ENCODE measurements around the gene TCAF2. TPM values are rescaled to one million over a fixed set of nuclear protein-coding genes. Genes with fewer than 3 reads are reported as not detected.
"Not testable (repeated sequence)": the region's sequence is repeated elsewhere in the genome, so short reads cannot be mapped to it uniquely, and the experiment has no call there.

TCAF2 gene
- total RNA-seq = 1 to 10 TPM in 3 of 4 donors, under 1 TPM in 1; 0.98 to 4.0 (median 2.4) TPM

DNA sequence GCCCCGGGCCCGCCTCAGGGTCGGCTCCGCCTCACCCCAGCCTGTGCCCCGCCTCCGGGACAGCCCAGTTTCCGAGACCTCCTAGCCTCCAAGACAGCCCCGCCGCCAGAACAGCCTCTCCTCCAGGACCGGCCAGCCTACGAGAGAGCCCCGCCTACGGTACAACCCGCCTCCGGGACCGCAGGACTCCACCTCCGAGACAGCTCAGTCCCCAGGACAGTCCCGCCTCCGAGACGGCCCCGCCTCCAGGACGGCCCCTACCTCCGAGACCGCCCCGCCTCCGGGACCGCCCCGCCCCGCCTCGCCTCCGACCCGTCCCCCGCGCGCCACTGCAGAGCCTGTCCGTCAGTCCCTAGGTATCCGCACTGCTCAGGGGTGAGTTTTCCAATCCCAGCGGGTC lies at the start of gene TCAF2:
TCAF2 (plus strand) TSS at position 329 of the 400 bp plus-strand sequence.
- TF ChIP-seq, protein P1, sequence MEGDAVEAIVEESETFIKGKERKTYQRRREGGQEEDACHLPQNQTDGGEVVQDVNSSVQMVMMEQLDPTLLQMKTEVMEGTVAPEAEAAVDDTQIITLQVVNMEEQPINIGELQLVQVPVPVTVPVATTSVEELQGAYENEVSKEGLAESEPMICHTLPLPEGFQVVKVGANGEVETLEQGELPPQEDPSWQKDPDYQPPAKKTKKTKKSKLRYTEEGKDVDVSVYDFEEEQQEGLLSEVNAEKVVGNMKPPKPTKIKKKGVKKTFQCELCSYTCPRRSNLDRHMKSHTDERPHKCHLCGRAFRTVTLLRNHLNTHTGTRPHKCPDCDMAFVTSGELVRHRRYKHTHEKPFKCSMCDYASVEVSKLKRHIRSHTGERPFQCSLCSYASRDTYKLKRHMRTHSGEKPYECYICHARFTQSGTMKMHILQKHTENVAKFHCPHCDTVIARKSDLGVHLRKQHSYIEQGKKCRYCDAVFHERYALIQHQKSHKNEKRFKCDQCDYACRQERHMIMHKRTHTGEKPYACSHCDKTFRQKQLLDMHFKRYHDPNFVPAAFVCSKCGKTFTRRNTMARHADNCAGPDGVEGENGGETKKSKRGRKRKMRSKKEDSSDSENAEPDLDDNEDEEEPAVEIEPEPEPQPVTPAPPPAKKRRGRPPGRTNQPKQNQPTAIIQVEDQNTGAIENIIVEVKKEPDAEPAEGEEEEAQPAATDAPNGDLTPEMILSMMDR (IDR thresholded peaks at IDR 0.05; ENCODE audit: low read depth) = not testable (repeated sequence)

DNA sequence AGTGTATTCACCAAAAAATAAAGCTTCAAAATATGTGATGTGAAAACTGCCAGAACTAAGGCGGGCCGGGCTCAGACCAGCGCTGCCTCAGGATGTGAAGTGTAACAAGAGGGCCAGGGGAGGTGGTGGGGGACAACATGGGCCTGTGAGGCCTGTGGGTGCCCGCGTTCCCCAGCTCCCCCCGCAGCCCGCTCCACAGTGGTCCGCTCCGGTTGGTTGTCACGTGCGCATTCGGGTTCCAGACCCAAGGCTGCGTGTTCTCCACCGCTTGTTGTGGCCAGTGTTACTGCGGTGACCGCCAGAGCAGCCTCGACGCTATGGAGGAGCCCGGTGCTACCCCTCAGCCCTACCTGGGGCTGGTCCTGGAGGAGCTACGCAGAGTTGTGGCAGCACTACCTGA lies 49.3 kb upstream of the TCAF2 start, which contains the start of gene CTAGE15:
CTAGE15 (plus strand) TSS at position 301 of the 400 bp plus-strand sequence; CDS start at position 318, 17 bp downstream.
- TF ChIP-seq, protein P1 (IDR thresholded peaks at IDR 0.05; ENCODE audit: low read depth) = not testable (repeated sequence)

Small RNAs within 50 kb of the gene (small RNA-seq; reads per million reads assigned to genes)
- not detected for gene AC073264.2
- gene RNU6-162P = not detected

Other genes starting within 250 kb of the TCAF2 start
- 10 to 100 TPM; 26.9 to 79.9 (median 56.7) TPM for gene ZYX, start 239.6 kb upstream of the TCAF2 start, total RNA-seq
- under 1 TPM in 1 of 4 donors, not detected in 3; 0.94 TPM for gene EPHA1, start 212.1 kb upstream of the TCAF2 start, total RNA-seq
- under 1 TPM in 1 of 4 donors, not detected in 3; 0.82 TPM for gene TAS2R60, start 177.5 kb upstream of the TCAF2 start, total RNA-seq
- not detected for gene TAS2R41, start 143.1 kb upstream of the TCAF2 start, total RNA-seq
- 1 to 10 TPM in 2 of 4 donors, not detected in 2; 1.3 to 1.5 TPM for gene CTAGE15, start 49.2 kb upstream of the TCAF2 start, total RNA-seq
- 1 to 10 TPM in 3 of 4 donors, not detected in 1; 1.0 to 2.0 (median 1.5) TPM for gene CTAGE6, start 136.7 kb downstream of the TCAF2 start, total RNA-seq